Chondrocyte (in vitro differentiated cells): Measurements from ENCODE around the gene KCNH6. TPM values are rescaled to one million over a fixed set of nuclear protein-coding genes. Genes with fewer than 3 reads are reported as not detected.

ENCODE experiments used
- DNase-seq: peaks from one replicate; pipeline ENCODE4 v3.0.0; 2021; ENCODE audit warnings: mixed read lengths, low spot score
- H3K27ac Mint-ChIP-seq: one replicate; pipeline ENCODE4 v1.8.0; 2021; ENCODE audit warnings: mild to moderate bottlenecking, moderate library complexity, mixed read lengths; ENCODE audit not compliant: unreplicated experiment
- H3K27me3 Mint-ChIP-seq: 2 replicates; pipeline ENCODE4 v1.8.0; 2021; ENCODE audit warnings: low read depth, mixed read lengths
- H3K36me3 Mint-ChIP-seq: 2 replicates; pipeline ENCODE4 v1.8.0; 2021; ENCODE audit warnings: low read depth, mixed read lengths
- H3K4me1 Mint-ChIP-seq: 2 replicates; pipeline ENCODE4 v1.8.0; 2021; ENCODE audit warnings: low read depth, mild to moderate bottlenecking, mixed read lengths
- H3K4me3 Mint-ChIP-seq: one replicate; pipeline ENCODE4 v1.8.0; 2021; ENCODE audit warnings: mild to moderate bottlenecking, moderate library complexity, mixed read lengths; ENCODE audit not compliant: unreplicated experiment
- H3K9me3 Mint-ChIP-seq: 2 replicates; pipeline ENCODE4 v1.8.0; 2021; ENCODE audit warnings: low read depth, mixed read lengths
- total RNA-seq: library from RNA; stranded (reverse); gene quantifications from 3 replicates; pipeline ENCODE4 v1.2.1, GENCODE V29; 2021
- TF ChIP-seq, protein P1 (sequence below): fragments of 200-600 bp; sonication (generic); IDR thresholded peaks from 2 replicates; pipeline ENCODE4 v1.5.0; 2021; ENCODE audit warnings: antibody characterized with exemption, mild to moderate bottlenecking, moderate library complexity

Gene KCNH6
- total RNA-seq, 1 donor from 2014 or later: not detected

- TF ChIP-seq, protein P1, sequence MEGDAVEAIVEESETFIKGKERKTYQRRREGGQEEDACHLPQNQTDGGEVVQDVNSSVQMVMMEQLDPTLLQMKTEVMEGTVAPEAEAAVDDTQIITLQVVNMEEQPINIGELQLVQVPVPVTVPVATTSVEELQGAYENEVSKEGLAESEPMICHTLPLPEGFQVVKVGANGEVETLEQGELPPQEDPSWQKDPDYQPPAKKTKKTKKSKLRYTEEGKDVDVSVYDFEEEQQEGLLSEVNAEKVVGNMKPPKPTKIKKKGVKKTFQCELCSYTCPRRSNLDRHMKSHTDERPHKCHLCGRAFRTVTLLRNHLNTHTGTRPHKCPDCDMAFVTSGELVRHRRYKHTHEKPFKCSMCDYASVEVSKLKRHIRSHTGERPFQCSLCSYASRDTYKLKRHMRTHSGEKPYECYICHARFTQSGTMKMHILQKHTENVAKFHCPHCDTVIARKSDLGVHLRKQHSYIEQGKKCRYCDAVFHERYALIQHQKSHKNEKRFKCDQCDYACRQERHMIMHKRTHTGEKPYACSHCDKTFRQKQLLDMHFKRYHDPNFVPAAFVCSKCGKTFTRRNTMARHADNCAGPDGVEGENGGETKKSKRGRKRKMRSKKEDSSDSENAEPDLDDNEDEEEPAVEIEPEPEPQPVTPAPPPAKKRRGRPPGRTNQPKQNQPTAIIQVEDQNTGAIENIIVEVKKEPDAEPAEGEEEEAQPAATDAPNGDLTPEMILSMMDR: no peak
- H3K4me1 Mint-ChIP-seq: no peaks in the 10 kb centered on the region
- peaks cover 38% of the 10 kb centered on the region for H3K36me3 Mint-ChIP-seq
These were observed 66.5 kb downstream of the KCNH6 start for GRCh38 chr17:63589646-63590045.

DNA sequence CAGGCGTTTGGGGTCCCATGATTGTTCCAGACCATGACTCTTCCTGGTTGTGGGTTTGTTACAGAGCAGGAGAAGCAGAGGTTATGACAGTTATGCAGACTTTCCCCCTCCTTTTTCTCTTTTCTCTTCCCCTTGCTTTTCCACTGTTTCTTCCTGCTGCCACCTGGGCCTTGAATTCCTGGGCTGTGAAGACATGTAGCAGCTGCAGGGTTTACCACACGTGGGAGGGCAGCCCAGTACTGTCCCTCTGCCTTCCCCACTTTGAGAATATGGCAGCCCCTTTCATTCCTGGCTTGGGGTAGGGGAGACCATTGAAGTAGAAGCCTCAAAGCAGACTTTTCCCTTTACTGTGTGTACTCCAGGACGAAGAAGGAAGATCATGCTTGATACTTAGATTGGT lies 69.6 kb downstream of the KCNH6 start:
- H3K36me3 Mint-ChIP-seq: peaks cover 25% of the 10 kb centered on the region
- H3K4me1 Mint-ChIP-seq: no peaks in the 10 kb centered on the region
- H3K4me3 Mint-ChIP-seq: no peak overlapping the region
- no peak overlapping the region for H3K27ac Mint-ChIP-seq
- no peaks in the 10 kb centered on the region for H3K9me3 Mint-ChIP-seq
- no peaks in the 10 kb centered on the region for H3K27me3 Mint-ChIP-seq
- TF ChIP-seq, protein P1: no peak
- no peak for DNase-seq

More at GRCh38 chr17:63589646-63590045, 66.5 kb downstream of the KCNH6 start:
- no peaks in the 10 kb centered on the region for H3K9me3 Mint-ChIP-seq
- H3K27ac Mint-ChIP-seq: no peak overlapping the region
- H3K4me3 Mint-ChIP-seq: no peak overlapping the region
- no peaks in the 10 kb centered on the region for H3K27me3 Mint-ChIP-seq
- DNase-seq: no peak

- no peaks in the 10 kb centered on the region for H3K27me3 Mint-ChIP-seq
- H3K36me3 Mint-ChIP-seq: peaks cover 9% of the 10 kb centered on the region
- H3K9me3 Mint-ChIP-seq: no peaks in the 10 kb centered on the region
- DNase-seq: no peak
- H3K4me3 Mint-ChIP-seq: no peak overlapping the region
- peaks cover 3% of the 10 kb centered on the region for H3K4me1 Mint-ChIP-seq
- TF ChIP-seq, protein P1: no peak
- no peak overlapping the region for H3K27ac Mint-ChIP-seq
These were observed 72.0 kb downstream of the KCNH6 start for GRCh38 chr17:63595132-63595531.

Other genes with a start within 250 kb of the KCNH6 start
- 6.2 to 10.1 TPM (median 9.0 TPM) in 3 replicates for gene CYB561, start 77.1 kb upstream of the KCNH6 start, total RNA-seq
- 0.28 to 0.68 TPM (median 0.52 TPM) in 3 replicates for gene ACE, start 46.3 kb upstream of the KCNH6 start, total RNA-seq
- gene DCAF7, start 27.1 kb downstream of the KCNH6 start, total RNA-seq: 66.2 to 70.4 TPM (median 69.3 TPM) in 3 replicates
- 17.3 to 19.3 TPM (median 18.3 TPM) in 3 replicates for gene TACO1, start 77.5 kb downstream of the KCNH6 start, total RNA-seq
- gene MAP3K3, start 99.1 kb downstream of the KCNH6 start, total RNA-seq: 35.8 to 38.2 TPM (median 37.7 TPM) in 3 replicates
- 24.7 to 33.3 TPM (median 32.2 TPM) in 3 replicates for gene LIMD2, start 176.8 kb downstream of the KCNH6 start, total RNA-seq
- 26.2 to 47.3 TPM (median 27.1 TPM) in 3 replicates for gene STRADA, start 218.4 kb downstream of the KCNH6 start, total RNA-seq